ENCODE data around the gene CACNA1S. TPM values are rescaled to one million over a fixed set of nuclear protein-coding genes. Genes with fewer than 3 reads are reported as not detected.

CACNA1S gene
- not detected for polyA plus RNA-seq

- H3K4me1 Mint-ChIP-seq = peaks cover 4 to 7% of the 10 kb centered on the region in 2 donors
- no peak for DNase-seq
- H3K36me3 Mint-ChIP-seq = no peaks in the 10 kb centered on the region
- peaks cover 3 to 8% (median 3%) of the 10 kb centered on the region in 3 donors for H3K27me3 Mint-ChIP-seq (ENCODE audit: low read depth in 3 of 3)
- H3K27ac Mint-ChIP-seq = peak within 1 kb of the TSS in 2 of 6 donors; percentile 9 to 65
- no peaks in the 10 kb centered on the region for H3K9me3 Mint-ChIP-seq
- peak within 1 kb of the TSS; percentile 18 to 53 (median 38) for H3K4me3 Mint-ChIP-seq
Observed at GRCh38 chr1:201112173-201112731, at the start of gene CACNA1S. TSS of gene CACNA1S (minus strand) at chr1:201112426. CDS start at chr1:201112339, 87 bp downstream.

GRCh38 chr1:201157949-201158348 lies 45.7 kb upstream of the CACNA1S start:
- H3K27me3 Mint-ChIP-seq (ENCODE audit: low read depth in 3 of 3) = peaks cover 5 to 14% (median 6%) of the 10 kb centered on the region in 3 donors
- H3K4me3 Mint-ChIP-seq = no peak overlapping the region
- peaks cover 13 to 18% of the 10 kb centered on the region in 2 donors for H3K4me1 Mint-ChIP-seq
- no peak for DNase-seq
- H3K36me3 Mint-ChIP-seq = no peaks in the 10 kb centered on the region
- peaks cover 0 to 3% (median 0%) of the 10 kb centered on the region in 6 donors for H3K9me3 Mint-ChIP-seq
- H3K27ac Mint-ChIP-seq = no peak overlapping the region

GRCh38 chr1:201156819-201157218 lies 44.6 kb upstream of the CACNA1S start:
- Mint-ChIP-seq H3K36me3 (no peaks in the 10 kb centered on the region), H3K9me3 (peaks cover 0 to 3% (median 0%) of the 10 kb centered on the region in 6 donors), H3K4me1 (peaks cover 15 to 18% of the 10 kb centered on the region in 2 donors), H3K27ac (no peak overlapping the region), H3K27me3 (ENCODE audit: low read depth in 3 of 3) (peaks cover 5 to 12% (median 6%) of the 10 kb centered on the region in 3 donors), H3K4me3 (no peak overlapping the region)
- DNase-seq = no peak

GRCh38 chr1:201156346-201156745 lies 44.1 kb upstream of the CACNA1S start:
- Mint-ChIP-seq H3K4me3 (peak overlapping the region in 2 of 5 donors; percentile 2 to 23), H3K36me3 (peaks cover 0 to 4% (median 0%) of the 10 kb centered on the region in 3 donors), H3K27me3 (ENCODE audit: low read depth in 3 of 3) (peaks cover 5 to 10% (median 6%) of the 10 kb centered on the region in 3 donors), H3K9me3 (peaks cover 0 to 3% (median 0%) of the 10 kb centered on the region in 6 donors), H3K4me1 (peaks cover 15 to 18% of the 10 kb centered on the region in 2 donors), H3K27ac (peak overlapping the region in 1 of 6 donors; percentile 47)
- DNase-seq = no peak

GRCh38 chr1:201155354-201155753 lies 43.1 kb upstream of the CACNA1S start:
- Mint-ChIP-seq H3K27ac (no peak overlapping the region), H3K27me3 (ENCODE audit: low read depth in 3 of 3) (peaks cover 5 to 6% (median 6%) of the 10 kb centered on the region in 3 donors), H3K36me3 (peaks cover 0 to 7% (median 4%) of the 10 kb centered on the region in 3 donors)

GRCh38 chr1:201154389-201155165 lies 42.4 kb upstream of the CACNA1S start, which contains the start of gene TMEM9:
TSS of gene TMEM9 (minus strand) at chr1:201154474. CDS start at chr1:201153923, 551 bp downstream.
- Mint-ChIP-seq H3K9me3 (no peaks in the 10 kb centered on the region), H3K27ac (peak within 1 kb of the TSS; percentile 80 to 91 (median 82)), H3K4me1 (peaks cover 15 to 18% of the 10 kb centered on the region in 2 donors), H3K4me3 (peak within 1 kb of the TSS; percentile 89 to 92 (median 92)), H3K36me3 (peaks cover 0 to 7% (median 4%) of the 10 kb centered on the region in 3 donors), H3K27me3 (ENCODE audit: low read depth in 3 of 3) (peaks cover 5 to 6% (median 6%) of the 10 kb centered on the region in 3 donors)
- DNase-seq = peak; percentile 95 to 96 (median 95)

More at GRCh38 chr1:201155354-201155753, 43.1 kb upstream of the CACNA1S start:
- Mint-ChIP-seq H3K9me3 (no peaks in the 10 kb centered on the region), H3K4me3 (peak overlapping the region in 2 of 5 donors; percentile 34 to 40), H3K4me1 (peaks cover 15 to 18% of the 10 kb centered on the region in 2 donors)
- no peak for DNase-seq

GRCh38 chr1:201153474-201154388 lies 41.5 kb upstream of the CACNA1S start:
- Mint-ChIP-seq H3K27me3 (ENCODE audit: low read depth in 3 of 3) (peaks cover 4 to 6% (median 5%) of the 10 kb centered on the region in 3 donors), H3K36me3 (peaks cover 4 to 13% (median 6%) of the 10 kb centered on the region in 3 donors), H3K4me1 (peaks cover 15 to 18% of the 10 kb centered on the region in 2 donors), H3K9me3 (no peaks in the 10 kb centered on the region), H3K27ac (peak overlapping the region in 5 of 6 donors; percentile 81 to 91 (median 83)), H3K4me3 (peak overlapping the region; percentile 89 to 92 (median 92))
- no peak for DNase-seq

- H3K9me3 Mint-ChIP-seq = no peaks in the 10 kb centered on the region
- peaks cover 18 to 28% (median 28%) of the 10 kb centered on the region in 3 donors for H3K36me3 Mint-ChIP-seq
- no peak overlapping the region for H3K4me3 Mint-ChIP-seq
- H3K27me3 Mint-ChIP-seq (ENCODE audit: low read depth in 3 of 3) = peaks cover 1 to 7% (median 2%) of the 10 kb centered on the region in 3 donors
- no peak overlapping the region for H3K27ac Mint-ChIP-seq
- no peak for DNase-seq
- H3K4me1 Mint-ChIP-seq = peaks cover 9 to 11% of the 10 kb centered on the region in 2 donors
Observed at GRCh38 chr1:201149400-201149799, 37.2 kb upstream of the CACNA1S start.

GRCh38 chr1:201147396-201148015 lies 35.3 kb upstream of the CACNA1S start:
- H3K27me3 Mint-ChIP-seq (ENCODE audit: low read depth in 3 of 3) = peaks cover 0 to 5% (median 0%) of the 10 kb centered on the region in 3 donors
- no peak overlapping the region for H3K4me3 Mint-ChIP-seq
- DNase-seq = no peak
- H3K9me3 Mint-ChIP-seq = no peaks in the 10 kb centered on the region
- peaks cover 23 to 45% (median 44%) of the 10 kb centered on the region in 3 donors for H3K36me3 Mint-ChIP-seq
- peaks cover 0 to 1% of the 10 kb centered on the region in 2 donors for H3K4me1 Mint-ChIP-seq
- H3K27ac Mint-ChIP-seq = no peak overlapping the region

GRCh38 chr1:201146626-201147390 lies 34.6 kb upstream of the CACNA1S start:
- DNase-seq = no peak
- Mint-ChIP-seq H3K27me3 (ENCODE audit: low read depth in 3 of 3) (peaks cover 0 to 5% (median 0%) of the 10 kb centered on the region in 3 donors), H3K9me3 (no peaks in the 10 kb centered on the region), H3K4me1 (no peaks in the 10 kb centered on the region), H3K36me3 (peaks cover 27 to 48% (median 47%) of the 10 kb centered on the region in 3 donors), H3K27ac (no peak overlapping the region), H3K4me3 (no peak overlapping the region)

GRCh38 chr1:201145816-201146215 lies 33.6 kb upstream of the CACNA1S start:
- Mint-ChIP-seq H3K4me3 (no peak overlapping the region), H3K27ac (no peak overlapping the region), H3K9me3 (no peaks in the 10 kb centered on the region), H3K27me3 (ENCODE audit: low read depth in 3 of 3) (peaks cover 0 to 5% (median 0%) of the 10 kb centered on the region in 3 donors), H3K36me3 (peaks cover 27 to 49% (median 44%) of the 10 kb centered on the region in 3 donors), H3K4me1 (no peaks in the 10 kb centered on the region)
- DNase-seq = no peak

- no peaks in the 10 kb centered on the region for H3K9me3 Mint-ChIP-seq
Observed at GRCh38 chr1:201145132-201145531, 32.9 kb upstream of the CACNA1S start.

More at GRCh38 chr1:201145132-201145531, 32.9 kb upstream of the CACNA1S start:
- H3K36me3 Mint-ChIP-seq = peaks cover 27 to 50% (median 43%) of the 10 kb centered on the region in 3 donors
- H3K27me3 Mint-ChIP-seq (ENCODE audit: low read depth in 3 of 3) = peaks cover 0 to 5% (median 0%) of the 10 kb centered on the region in 3 donors
- no peaks in the 10 kb centered on the region for H3K4me1 Mint-ChIP-seq
- no peak overlapping the region for H3K4me3 Mint-ChIP-seq
- DNase-seq = no peak
- no peak overlapping the region for H3K27ac Mint-ChIP-seq
